Spinal cord (tissue), 10 donors: Measurements from ENCODE around the gene UST. TPM values are rescaled to one million over a fixed set of nuclear protein-coding genes. Genes with fewer than 3 reads are reported as not detected.

Experiments
- DNase-seq, 6 donors: peaks; one replicate each; pipeline versions ENCODE4 v3.0.0 to v3.0.0-alpha.2; 2013 to 2015; ENCODE audit warnings: low spot score in 6 of 6, low read depth in 4 of 6
- H3K27ac ChIP-seq: one replicate; pipeline ENCODE4 v1.5.1; 2013; ENCODE audit warnings: low read depth, low read length, control low read depth
- H3K27me3 ChIP-seq: one replicate; pipeline ENCODE4 v1.6.1; 2013; ENCODE audit warnings: low read length; ENCODE audit not compliant: control insufficient read depth, insufficient read depth
- H3K36me3 ChIP-seq: one replicate; pipeline ENCODE4 v1.6.1; 2013; ENCODE audit warnings: low read length; ENCODE audit not compliant: control insufficient read depth, insufficient read depth
- H3K4me1 ChIP-seq: one replicate; pipeline ENCODE4 v1.6.1; 2013; ENCODE audit warnings: low read length; ENCODE audit not compliant: control insufficient read depth, insufficient read depth
- H3K4me3 ChIP-seq: one replicate; pipeline ENCODE4 v1.5.1; 2013; ENCODE audit warnings: low read depth, low read length, control low read depth
- H3K9me3 ChIP-seq: one replicate; pipeline ENCODE4 v1.6.1; 2013; ENCODE audit warnings: low read length; ENCODE audit not compliant: control insufficient read depth, insufficient read depth
- WGBS: methylation state at CpG from one replicate; pipeline ENCODE4 v1.1.5; 2013; ENCODE audit warnings: missing lambda C conversion rate; ENCODE audit not compliant: insufficient coverage; 5-methylcytosine and 5-hydroxymethylcytosine counted together
- polyA plus RNA-seq, 2 donors: library from polyadenylated mRNA; unstranded; fragments of 120-200 nt; gene quantifications; one replicate each; pipeline ENCODE4 v1.2.1, GENCODE V29; 2013; ENCODE audit not compliant: insufficient read length in 2 of 2
- total RNA-seq, 2 donors: library from RNA; depleted of rRNA in 1 of 2; stranded (reverse); fragments of 120-200 nt in 1 of 2; fragments of >200 nt in 1 of 2; gene quantifications; one replicate each; pipeline versions ENCODE4 v1.2.3 to v1.2.4, GENCODE V29; 2013 to 2014
- donor health status: healthy.

Gene UST
- total and polyA plus RNA-seq, 4 donors: 21.5 to 28.9 (median 23.5) TPM

- Histone ChIP-seq H3K4me1 (peaks cover 13% of the 10 kb centered on the region), H3K27me3 (no peaks in the 10 kb centered on the region), H3K9me3 (no peaks in the 10 kb centered on the region), H3K4me3 (no peak overlapping the region), H3K27ac (no peak overlapping the region), H3K36me3 (no peaks in the 10 kb centered on the region)
- 71% methylated on average over 8 of the region's 12 CpGs for WGBS
- DNase-seq: peak in 2 of 6 donors; percentile 49 to 55
Measured at GRCh38 chr6:149060985-149061760, 314.3 kb downstream of the UST start.

- Histone ChIP-seq H3K27ac (no peak overlapping the region), H3K9me3 (no peaks in the 10 kb centered on the region), H3K36me3 (no peaks in the 10 kb centered on the region), H3K27me3 (no peaks in the 10 kb centered on the region), H3K4me3 (no peak overlapping the region), H3K4me1 (peaks cover 13% of the 10 kb centered on the region)
- no peak for DNase-seq
- no CpG with 5 or more reads among the region's 2 CpGs for WGBS
Measured at GRCh38 chr6:149061930-149062329, 315.1 kb downstream of the UST start.

DNA sequence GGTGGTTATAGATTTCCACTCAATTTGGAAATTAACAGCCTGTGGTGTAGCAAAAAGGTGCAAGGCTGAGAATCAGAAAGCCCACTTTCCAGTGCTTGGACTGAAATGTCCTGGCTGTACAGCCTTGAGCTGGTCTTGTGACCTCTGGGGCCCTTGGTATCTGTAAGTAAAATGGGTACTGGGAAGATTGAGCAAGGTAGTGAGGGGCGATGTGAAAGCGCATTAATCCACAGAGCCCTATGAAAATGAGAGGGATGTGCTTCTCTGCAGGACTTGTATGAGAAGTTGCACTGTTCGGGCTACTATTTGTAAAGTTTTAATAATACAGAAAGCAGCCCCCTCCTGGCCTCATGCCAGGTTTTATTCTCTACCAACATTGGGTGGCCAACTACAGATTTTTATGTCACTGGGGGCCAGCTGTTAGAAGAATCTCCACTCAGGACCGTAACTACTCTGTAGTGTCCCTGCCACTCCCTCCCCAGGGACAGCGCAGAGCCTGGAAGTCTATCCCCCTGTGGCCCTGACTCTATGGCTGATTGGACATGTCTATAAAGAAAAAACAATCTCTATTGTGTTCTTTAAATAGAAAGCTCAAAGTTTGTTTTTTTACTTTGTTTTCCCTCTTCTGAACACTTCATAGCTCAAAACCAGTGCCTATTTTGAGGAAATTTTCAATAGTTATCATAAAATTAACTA, 316.0 kb downstream of the UST start:
- H3K4me3 ChIP-seq: no peak overlapping the region
- no CpG with 5 or more reads among the region's 5 CpGs for WGBS

DNA sequence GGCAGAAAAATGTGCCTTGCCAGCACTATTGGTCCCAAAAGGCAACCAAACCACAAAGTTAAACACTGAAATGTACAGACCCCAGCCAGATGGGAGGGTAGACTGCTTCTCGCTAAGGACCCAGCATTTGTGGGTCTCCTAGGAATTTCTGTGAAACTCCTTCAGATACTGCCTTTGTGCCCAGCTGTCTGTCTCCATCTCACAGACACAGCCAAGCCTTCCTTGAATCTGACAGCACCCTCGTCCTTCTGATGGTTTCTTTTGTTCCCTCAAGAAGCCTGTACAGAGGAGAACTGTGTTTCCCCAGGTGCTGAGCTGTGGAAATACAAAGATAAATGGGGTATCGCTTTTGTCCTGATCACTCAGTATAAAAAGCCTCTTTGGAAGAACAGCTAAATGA, 316.6 kb downstream of the UST start:
- Histone ChIP-seq H3K27me3 (no peaks in the 10 kb centered on the region), H3K4me1 (peaks cover 13% of the 10 kb centered on the region), H3K27ac (no peak overlapping the region), H3K36me3 (no peaks in the 10 kb centered on the region), H3K9me3 (no peaks in the 10 kb centered on the region), H3K4me3 (no peak overlapping the region)
- DNase-seq: peak in 1 of 6 donors; percentile 18
- 60% methylated on average over 2 of the region's 3 CpGs for WGBS

More for the DNA sequence above, 316.0 kb downstream of the UST start:
- Histone ChIP-seq H3K27me3 (no peaks in the 10 kb centered on the region), H3K27ac (no peak overlapping the region), H3K36me3 (no peaks in the 10 kb centered on the region), H3K4me1 (peaks cover 13% of the 10 kb centered on the region), H3K9me3 (no peaks in the 10 kb centered on the region)
- DNase-seq: no peak

- no peak for DNase-seq
- peaks cover 13% of the 10 kb centered on the region for H3K4me1 ChIP-seq
- H3K9me3 ChIP-seq: no peaks in the 10 kb centered on the region
- H3K27ac ChIP-seq: no peak overlapping the region
- no peaks in the 10 kb centered on the region for H3K36me3 ChIP-seq
- H3K27me3 ChIP-seq: no peaks in the 10 kb centered on the region
- no peak overlapping the region for H3K4me3 ChIP-seq
- WGBS: 88% methylated on average over 3 of the region's 5 CpGs
Measured at GRCh38 chr6:149064001-149064659, 317.3 kb downstream of the UST start.

- H3K4me3 ChIP-seq: no peak overlapping the region
- H3K9me3 ChIP-seq: no peaks in the 10 kb centered on the region
- DNase-seq: peak in 1 of 6 donors; percentile 48
- H3K36me3 ChIP-seq: no peaks in the 10 kb centered on the region
- peak overlapping the region; percentile 42 for H3K27ac ChIP-seq
- peaks cover 13% of the 10 kb centered on the region for H3K4me1 ChIP-seq
- no peaks in the 10 kb centered on the region for H3K27me3 ChIP-seq
- WGBS: 73% methylated on average over 6 of the region's 7 CpGs
Measured at GRCh38 chr6:149064660-149065015, 317.8 kb downstream of the UST start.

GRCh38 chr6:149065121-149065520, 318.3 kb downstream of the UST start:
- peak overlapping the region; percentile 42 for H3K27ac ChIP-seq
- no peak for DNase-seq
- H3K4me3 ChIP-seq: no peak overlapping the region
- no CpG with 5 or more reads among the region's 4 CpGs for WGBS
- no peaks in the 10 kb centered on the region for H3K27me3 ChIP-seq
- H3K9me3 ChIP-seq: no peaks in the 10 kb centered on the region
- H3K4me1 ChIP-seq: peaks cover 13% of the 10 kb centered on the region
- H3K36me3 ChIP-seq: no peaks in the 10 kb centered on the region

- Histone ChIP-seq H3K36me3 (no peaks in the 10 kb centered on the region), H3K4me1 (peaks cover 6% of the 10 kb centered on the region), H3K27me3 (no peaks in the 10 kb centered on the region), H3K4me3 (no peak overlapping the region), H3K9me3 (no peaks in the 10 kb centered on the region), H3K27ac (no peak overlapping the region)
- WGBS: 66% methylated on average over 6 of the region's 8 CpGs
- DNase-seq: peak in 1 of 6 donors; percentile 53
Measured at GRCh38 chr6:149065658-149066556, 319.1 kb downstream of the UST start.

DNA sequence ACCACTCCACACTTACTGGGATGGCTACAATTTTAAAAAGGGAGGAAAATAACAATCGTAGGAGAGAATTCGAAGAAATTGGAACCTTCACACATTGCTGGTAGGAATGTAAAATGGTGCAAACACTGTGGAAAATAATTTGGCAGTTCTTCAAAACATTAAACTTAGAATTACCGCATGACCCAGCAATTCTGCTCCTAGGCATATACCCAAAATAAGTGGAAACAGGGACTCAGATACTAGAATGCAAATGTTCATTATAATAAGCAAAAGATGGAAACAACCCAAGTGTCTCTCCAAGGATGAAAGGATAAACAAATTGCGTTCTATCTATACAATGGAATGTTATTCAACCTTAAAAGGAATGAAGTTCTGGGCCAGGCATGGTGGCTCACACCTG, 325.2 kb downstream of the UST start:
- no peak for DNase-seq
- Histone ChIP-seq H3K4me3 (no peak overlapping the region), H3K27me3 (no peaks in the 10 kb centered on the region), H3K27ac (no peak overlapping the region), H3K9me3 (no peaks in the 10 kb centered on the region), H3K36me3 (no peaks in the 10 kb centered on the region), H3K4me1 (peaks cover 3% of the 10 kb centered on the region)
- WGBS: no CpG with 5 or more reads among the region's 4 CpGs
